ENCODE data around the gene SDF4.

Gene SDF4, protein sequence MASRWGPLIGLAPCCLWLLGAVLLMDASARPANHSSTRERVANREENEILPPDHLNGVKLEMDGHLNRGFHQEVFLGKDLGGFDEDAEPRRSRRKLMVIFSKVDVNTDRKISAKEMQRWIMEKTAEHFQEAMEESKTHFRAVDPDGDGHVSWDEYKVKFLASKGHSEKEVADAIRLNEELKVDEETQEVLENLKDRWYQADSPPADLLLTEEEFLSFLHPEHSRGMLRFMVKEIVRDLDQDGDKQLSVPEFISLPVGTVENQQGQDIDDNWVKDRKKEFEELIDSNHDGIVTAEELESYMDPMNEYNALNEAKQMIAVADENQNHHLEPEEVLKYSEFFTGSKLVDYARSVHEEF

DNA sequence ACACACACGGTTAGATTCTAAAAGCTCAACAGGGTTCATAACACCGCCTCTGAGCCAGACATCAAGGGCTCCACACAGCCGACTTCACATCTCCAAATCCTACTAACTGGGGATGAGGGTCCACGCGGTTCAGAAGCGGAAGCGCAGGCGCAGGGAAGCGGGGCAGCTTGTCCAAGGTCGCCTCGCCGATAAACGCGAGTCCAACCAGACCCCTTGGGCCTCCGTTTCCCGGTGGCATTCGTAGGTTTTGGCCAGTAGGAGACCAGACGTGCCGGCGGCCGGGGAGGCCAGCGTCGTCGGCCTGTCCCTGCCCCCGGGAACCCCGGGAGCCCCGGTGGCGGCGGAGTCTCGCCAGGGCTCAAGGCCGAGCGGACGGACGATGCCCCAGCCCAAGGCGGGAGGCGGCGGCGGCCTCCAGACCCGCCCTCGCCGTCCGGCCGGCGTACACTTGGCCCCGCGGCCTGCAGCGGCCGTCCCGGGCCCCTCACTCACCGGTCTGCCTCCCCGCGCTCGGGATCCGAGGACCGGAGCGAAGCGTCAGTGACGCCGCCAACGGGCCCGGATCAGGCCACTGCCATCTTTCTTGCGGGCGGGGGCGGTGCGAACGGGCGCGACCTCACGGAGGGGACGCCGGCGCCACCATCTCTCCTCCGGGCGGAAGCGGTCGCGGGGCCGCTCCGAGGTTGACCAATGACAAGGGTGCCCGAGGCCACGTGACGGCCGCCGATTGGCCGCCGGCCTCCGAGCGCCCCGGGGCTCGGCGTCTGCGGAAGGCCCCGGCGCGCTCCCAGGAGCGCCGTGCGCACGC is at the start of gene SDF4:
Gene SDF4, minus strand, starts transcription at position 602 of the 808 bp plus-strand sequence. CDS start 3,229 bp downstream, outside the sequence.
- peak; percentile 93 for DNase-seq

DNA sequence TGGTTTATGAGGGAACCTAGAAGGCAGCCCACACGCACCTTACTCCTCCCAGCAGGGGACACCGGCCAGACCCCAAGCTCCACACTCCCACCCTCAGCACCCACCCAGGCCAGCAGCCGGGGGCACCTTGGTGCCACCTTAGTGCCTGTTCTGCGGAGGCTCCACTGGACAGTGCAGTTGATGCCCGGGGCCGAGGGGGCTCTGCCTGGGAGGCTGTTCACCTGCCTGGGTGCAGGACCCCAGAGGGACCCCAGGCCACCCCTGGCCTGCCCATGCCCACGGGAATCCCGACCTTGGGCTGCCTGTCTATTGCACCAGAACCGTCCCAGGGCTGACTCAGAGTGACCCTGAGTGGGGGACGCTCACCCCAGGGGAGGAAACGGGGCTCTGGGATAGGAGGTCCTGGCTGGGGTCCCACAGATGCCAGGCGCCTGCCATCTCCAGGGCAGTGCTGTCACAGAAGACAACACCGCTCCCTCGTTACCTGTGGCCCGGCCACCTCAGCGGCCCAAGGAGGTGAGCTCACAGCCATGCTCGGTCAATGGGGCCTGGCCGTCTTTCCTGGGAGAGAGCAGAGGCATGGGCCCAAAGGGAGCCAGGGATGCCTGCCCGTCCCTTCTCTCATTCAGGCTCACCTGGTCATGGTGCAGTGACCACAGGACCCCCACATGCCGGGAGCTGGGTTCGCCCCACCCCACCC is 49.1 kb upstream of the SDF4 start:
- DNase-seq, result no peak

DNA sequence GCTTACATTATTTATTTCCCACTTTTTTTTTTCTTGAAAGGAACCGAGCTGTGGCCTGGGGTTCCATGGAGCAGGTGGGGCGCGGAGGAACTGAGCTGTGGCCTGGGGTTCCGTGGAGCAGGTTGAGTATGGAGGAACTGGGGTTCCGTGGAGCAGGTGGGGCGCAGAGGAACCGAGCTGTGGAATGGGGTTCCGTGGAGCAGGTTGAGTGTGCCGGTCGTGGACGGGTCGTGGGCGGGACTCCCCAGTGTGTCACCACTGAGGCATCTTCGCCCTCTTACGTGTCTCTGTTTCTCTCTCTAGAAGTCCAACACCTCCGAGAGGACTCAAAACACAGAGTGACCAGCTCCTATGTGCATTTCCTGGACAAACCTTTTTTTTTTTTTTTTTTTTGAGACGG is 47.2 kb upstream of the SDF4 start:
- no peak for DNase-seq

DNA sequence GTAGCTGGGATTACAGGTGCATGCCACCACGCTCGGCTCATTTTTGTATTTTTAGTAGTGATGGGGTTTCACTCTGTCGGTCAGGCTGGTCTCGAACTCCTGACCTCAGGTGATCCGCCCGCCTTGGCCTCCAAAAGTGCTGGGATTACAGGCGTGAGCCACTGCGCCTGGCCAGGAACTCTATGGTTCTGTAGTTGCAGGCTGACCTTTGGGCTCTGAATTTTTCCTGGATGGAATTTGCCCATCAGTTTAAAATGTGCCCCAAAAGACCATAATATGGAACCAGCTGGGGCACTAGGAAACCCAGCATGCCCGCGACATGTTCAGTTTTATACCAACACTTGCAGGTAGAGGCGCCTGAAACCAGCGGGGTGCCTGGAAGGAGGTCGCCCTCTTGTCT is 46.8 kb upstream of the SDF4 start:
- DNase-seq, result no peak

DNA sequence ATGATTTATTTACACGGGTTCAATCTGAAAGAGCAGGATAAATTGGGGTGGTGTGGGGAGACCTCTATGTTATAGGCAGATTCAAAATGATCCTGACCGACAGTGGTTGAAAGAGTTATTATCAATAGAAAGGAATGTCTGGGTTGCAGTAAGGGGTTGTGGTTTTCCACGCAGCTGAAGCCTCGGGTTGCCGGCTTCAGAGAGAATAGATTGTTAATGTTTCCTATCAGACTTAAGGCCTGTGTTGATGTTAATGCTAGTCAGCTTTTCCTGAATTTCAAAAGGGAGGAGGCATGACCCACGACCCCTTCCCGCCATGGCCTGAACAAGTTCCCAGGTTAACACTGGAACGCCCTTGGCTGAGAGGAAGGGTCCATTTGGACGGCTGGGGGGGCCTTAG is 44.0 kb upstream of the SDF4 start:
- DNase-seq, result no peak

DNA sequence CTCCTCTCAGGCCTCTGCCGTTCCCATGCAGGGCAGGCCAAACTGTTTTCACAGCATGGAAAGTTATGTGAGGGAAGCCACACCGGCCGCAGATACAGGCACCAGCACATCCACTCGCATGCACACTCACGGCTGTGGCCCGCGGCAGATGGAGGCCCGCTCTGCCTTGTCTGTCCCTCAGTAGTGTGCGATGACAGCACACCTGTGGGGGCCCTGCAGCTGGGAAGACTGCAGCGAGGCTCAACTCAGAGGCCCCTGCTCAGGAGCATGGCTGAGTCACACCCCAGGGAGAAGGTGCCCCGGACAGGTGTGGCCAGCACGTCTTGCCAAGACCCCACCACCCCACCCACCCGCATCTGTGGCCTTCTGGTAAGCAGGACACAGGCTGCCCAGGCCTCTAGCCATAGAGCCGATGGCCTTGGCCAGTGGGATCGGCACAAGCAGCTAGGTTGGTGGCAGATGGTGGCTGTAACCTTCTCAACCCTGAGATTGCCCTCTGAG is 43.2 kb upstream of the SDF4 start:
- DNase-seq, result no peak

DNA sequence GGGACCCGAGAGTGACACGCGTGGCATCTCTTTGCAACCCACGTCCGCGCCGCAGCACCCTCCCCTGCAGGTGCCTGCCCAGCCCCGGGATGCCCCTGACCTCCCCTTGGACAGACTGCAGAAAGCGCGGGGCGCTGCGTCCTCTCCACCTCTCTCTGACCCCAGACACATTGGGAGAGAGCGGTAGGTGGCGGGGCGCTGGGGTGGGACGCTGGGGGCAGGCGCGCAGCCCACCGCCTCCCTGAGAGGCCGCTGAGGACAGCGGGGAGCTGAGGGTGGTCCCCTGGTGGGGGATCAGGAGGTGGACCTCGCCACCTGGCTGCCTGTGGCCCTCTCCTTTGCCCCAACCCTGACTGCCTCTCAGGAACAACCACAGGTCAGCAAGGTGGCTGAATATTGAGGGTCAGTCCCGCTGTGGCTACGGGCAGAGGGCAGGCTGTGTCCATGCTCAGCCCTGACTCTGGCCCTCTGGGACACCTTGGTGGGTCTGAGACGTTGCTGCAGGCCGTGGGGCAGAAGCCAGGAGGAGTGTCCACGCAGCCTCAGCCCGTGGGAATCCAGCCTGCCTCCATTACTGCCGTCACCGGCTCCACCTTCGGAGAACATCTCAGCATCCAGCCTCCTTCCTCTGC is 42.6 kb upstream of the SDF4 start:
- DNase-seq, result no peak

DNA sequence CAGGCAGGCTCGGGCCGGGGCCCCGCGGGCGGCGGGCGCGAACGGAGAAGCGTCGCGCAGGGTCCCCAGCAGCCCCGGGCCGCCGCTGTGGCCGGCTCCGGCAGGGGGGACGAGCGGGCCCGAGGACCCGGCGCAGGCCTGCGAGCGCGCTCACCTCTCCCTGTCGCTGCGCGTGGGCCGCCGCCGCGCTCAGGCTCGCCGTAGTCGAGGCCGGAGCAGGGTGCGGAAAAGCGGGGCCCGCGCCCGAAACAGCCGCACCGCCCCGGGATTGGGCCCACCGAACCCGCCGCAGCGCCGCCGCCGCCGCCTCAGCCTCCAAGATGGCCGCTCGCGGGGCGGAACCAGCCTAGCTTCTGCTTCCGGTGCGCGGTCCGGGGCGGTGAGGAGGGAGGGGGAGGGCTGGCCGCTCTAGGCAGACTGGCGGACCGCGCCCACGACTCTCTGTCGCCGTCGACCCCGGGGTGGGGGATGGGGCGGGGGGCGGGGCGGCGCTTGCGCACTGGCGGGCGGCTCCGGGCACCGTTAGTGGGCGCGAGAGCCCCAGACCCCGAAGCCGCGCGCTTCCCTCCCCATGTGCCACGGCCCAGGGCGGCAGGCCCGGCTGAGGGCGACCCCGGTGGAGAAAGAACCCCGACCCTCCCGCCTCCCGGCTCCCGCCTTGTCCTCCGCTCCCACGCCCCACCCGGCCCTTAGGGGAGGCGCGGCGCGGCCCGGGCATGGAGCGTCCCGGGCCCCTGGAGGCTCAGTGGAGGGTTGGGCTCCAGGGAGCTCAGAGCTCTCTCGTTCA is 41.9 kb upstream of the SDF4 start, which contains the start of gene UBE2J2:
Gene UBE2J2, minus strand, starts transcription at position 343 of the 787 bp plus-strand sequence. CDS start 5,862 bp downstream, outside the sequence.
- peak; percentile 91 for DNase-seq

DNA sequence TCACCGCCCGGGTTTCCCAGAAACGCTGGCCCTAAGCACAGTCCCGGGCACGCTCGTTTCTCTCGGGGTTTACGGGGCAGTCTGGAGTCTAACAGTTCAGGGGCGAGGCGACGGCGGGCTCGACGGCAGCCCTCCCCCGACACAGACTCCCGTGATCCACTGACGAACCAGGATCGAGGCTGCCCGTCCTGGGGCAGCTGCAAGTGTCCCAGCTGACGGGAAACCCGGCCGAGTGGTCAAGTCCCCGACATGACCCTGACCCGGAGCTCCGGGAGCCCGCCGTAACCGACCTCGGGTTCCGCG is 41.4 kb upstream of the SDF4 start:
- no peak for DNase-seq

DNA sequence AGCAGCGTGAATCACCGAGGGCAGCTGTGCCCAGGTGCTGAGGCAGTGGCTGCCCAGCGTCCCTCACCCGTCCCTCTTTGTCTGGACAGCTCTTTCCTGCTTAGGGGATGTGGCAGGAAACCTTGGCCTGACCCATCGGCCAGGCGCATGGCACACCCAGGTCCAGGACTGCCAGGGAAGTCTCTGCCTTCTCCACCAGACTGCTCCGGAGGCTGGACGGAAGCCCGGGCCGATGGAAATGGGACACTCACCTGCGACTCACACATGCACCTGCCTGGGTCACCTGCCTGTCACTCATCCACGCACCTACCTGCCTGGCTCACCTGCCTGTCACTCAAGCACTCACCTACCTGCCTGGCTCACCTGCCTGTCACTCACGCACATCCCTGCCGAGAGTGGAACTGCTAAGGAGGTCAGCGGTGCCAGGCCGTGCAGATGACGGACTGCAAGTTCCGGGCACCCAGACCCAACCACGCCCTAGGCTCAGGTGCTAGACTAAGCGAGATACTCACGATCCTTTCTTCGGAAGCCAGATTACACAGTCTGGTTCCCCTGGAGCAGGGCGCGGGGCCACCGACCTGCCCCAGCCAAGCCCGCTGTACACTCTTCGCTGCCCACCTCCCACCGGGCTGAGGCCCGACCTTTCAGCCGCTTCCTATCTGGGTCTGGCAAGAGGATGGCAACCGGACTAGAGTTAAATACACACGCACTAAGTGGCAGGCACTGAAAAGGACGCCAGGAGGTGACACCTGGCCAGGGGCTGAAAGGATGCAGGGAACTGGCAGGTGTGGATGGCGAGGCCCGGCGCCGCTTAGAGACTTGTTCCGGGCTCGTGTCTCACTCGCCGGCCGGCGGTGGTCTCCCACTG is 40.8 kb upstream of the SDF4 start:
- DNase-seq, result no peak

DNA sequence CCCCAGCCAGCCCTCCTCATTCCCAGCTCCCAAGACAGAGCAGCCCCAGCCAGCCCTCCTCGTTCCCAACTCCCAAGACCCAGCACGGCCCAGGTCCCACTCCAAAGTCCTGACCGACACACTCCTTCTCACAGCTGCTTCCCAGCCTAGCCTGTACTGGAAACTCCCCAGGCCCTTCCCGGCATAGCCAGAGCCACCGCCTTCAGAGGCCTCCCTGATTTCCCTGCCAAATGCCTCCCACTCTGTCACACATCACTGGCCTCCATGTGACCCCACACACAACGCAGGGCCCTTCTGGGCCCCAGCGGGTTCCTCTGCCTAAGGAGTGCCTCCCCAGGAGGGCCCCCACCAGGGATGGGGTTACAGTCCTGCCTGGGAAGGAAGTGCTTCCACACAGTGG is 39.0 kb upstream of the SDF4 start:
- no peak for DNase-seq

DNA sequence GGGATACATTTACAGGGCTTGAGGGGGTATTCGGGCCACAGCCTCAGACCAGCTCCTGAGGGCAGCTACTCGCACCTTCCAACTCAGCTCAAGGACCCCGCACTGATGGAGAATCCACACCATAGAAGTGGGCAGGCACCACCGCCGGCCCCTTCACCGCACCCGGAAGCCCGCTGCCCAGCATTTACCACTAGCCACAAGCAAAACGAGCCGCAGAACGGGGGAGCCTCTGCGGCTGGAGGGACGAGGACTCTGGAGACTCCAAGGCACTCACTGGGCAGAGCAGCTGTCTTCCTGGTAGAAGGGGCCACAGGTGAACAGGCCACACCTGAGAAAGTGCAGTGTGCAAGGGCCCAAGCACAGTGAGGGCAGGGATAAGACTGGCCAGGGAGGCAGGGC is 36.5 kb upstream of the SDF4 start:
- DNase-seq, result no peak

DNA sequence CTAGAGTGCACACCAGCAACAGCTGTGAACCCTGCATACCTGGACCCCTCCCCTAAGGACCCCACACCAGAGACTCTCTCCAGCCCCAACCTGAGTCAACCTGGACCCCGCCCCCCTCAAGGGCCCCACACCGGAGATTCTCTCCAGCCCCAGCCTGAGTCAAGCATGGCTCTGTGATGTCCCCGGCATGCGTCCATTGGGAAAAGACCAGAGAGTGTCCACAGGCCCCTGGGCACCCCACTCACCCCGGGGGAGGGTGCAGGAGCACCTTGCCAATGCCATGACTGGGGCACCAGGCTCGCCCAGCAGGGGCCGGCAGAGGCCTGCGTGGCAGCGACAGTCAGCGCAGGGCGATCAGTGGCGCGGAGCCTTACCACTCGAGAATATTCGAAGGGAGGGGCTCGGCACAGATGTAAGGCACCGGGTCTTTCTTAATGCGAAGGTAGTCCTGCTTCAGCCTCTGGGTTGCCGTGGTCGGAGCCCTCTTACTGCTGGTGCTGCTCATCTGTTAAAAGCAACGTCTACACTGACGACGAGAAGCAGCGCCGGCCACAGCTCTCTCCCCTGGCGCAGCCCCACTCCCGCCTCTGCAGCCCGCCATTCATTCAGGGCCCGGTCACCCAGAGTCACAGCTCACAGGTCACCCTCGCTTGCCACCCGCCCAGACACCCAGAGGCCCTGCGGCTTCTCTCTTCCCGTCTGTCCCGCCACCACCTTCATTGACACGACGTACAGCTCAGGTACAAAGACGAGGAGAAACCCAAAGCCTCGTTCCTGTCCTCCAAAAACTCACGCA is 35.9 kb upstream of the SDF4 start:
- no peak for DNase-seq

DNA sequence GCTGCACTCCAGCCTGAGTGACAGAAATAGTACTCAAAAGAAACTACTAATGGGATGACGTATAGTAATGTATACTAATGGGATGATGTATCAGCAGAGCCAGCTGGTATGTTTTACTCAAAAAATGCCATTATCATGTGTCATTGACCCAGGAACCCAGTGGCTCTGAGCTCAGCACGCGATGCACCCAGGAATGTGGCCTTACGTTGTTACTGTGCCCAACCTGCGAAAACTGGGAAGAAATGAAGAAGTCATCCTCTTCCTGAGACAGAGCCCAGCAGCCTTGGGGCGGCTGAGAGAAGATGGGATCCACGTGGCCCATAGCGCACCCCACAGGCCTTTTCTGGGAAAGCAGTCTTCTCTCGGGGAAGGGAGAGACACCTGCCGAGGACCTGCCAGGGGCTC is 33.1 kb upstream of the SDF4 start:
- DNase-seq, result no peak

DNA sequence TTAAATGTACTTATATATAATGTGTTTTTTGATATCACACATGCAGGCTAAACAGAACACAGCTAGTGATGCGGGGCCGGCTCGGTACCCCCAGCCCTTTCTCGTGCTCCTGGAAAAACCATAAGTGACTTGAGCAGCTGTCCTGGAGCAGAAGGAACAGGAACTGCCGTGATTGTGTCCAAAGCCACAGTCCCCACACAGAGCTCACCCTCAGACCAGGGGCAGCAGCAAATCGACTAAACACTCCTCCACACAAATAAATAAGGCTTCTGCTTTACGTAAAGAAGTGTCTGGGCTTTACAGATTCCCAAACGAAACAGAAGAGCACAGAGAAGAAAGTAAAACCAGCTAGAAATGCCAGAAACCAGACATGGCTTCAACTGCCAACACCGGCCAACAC is 32.2 kb upstream of the SDF4 start:
- no peak for DNase-seq

DNA sequence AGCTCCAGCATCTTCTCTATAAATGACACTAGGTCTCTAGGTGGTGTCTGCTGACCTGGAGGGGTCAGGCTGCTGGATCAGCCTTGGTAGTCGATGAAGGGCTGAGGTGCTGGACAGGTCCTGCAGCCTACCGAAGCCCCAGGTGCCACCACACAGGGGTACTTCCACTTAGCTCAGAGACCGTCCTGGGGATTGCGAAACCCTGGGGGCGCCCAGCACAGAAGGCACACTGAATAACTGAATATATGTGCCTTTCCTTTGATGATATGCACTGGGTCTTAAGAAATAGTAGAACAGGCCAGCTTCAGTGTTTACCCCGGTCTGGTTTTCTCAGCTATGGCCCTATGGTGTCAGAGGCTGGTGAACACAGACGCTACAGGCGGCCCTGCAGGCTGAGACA is 31.0 kb upstream of the SDF4 start:
- no peak for DNase-seq

DNA sequence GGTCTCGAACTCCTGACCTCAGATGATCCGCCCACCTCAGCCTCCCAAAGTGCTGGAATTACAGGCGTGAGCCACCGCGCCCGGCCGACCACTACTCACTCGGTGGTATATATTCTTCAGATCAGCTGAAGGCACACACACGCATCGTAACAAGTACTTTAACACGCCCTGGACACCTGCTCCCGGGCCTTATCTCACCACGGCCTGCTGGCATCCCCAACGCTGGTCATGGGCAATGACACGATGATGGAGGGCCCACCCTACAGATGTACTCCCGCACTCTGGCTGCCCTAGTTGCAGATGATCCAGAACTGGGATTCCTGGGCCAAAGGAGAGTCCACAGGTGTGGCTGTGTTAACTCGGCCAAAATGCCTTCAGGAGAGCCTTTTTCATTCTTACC is 30.3 kb upstream of the SDF4 start:
- DNase-seq, result no peak

DNA sequence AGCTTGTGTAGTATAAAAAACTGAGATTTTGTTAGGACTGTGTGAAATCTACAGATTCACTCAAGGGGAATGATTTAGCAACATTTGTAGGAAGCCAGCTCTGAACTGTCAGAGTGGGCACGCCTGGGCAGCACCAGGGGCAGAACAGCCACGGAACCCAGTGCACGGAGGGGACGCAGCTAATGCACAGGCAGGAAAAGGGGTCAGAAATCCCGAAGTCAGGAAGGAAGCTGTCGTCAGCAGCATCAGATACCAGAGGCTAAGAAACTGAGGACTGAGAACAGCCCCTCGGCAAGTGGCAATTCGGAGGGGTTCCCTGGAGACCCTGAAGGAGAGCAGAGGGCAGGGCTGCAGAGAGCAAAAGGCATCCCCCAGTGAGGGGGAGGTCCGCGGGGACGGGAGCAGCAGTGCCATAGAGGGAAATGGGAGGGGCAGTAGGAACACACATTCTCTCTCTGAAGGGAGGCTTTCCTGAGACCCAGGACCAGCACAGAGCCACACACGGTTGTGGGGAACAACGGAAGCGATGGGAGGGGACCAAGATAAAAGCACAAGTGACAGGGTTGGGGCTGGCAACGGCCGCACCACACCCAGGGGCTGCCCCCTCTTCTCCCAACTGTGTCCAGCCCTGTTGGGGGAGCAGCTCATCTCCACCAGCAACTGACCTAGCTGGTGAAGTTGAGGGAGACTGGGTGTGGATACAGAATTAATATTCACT is 29.2 kb upstream of the SDF4 start:
- no peak for DNase-seq

DNA sequence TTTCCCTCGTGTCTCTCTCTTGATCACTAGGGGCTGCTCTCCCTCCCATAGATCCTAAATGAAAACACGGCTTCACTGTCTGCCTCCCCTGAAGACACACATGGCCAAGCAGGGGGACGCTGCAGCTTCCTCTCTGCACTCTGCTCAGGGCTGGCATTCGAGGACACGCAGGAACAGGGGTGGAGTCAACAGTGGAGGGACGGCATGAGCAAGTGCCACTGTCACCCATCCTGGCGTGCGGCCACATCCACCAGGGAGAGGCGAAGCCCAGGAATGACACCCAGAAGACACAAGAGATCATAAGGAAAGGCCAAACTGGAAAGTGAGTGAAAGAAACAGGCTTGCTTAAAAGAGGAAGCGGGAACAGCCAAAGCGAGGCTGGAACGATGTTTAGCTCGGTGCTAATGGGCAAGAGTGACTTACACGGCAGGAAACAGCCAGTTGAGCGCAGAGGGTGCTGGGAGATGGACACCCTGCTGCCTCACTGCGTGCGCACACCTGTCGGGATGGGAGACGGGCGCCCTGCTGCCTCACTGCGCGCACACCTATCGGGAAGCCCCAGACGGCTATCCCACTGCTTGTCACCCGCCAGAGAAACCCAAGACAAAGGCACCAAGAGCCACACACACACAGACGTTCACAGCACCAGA is 28.3 kb upstream of the SDF4 start:
- no peak for DNase-seq
